ENCODE measurements around the gene GET4.

DNA sequence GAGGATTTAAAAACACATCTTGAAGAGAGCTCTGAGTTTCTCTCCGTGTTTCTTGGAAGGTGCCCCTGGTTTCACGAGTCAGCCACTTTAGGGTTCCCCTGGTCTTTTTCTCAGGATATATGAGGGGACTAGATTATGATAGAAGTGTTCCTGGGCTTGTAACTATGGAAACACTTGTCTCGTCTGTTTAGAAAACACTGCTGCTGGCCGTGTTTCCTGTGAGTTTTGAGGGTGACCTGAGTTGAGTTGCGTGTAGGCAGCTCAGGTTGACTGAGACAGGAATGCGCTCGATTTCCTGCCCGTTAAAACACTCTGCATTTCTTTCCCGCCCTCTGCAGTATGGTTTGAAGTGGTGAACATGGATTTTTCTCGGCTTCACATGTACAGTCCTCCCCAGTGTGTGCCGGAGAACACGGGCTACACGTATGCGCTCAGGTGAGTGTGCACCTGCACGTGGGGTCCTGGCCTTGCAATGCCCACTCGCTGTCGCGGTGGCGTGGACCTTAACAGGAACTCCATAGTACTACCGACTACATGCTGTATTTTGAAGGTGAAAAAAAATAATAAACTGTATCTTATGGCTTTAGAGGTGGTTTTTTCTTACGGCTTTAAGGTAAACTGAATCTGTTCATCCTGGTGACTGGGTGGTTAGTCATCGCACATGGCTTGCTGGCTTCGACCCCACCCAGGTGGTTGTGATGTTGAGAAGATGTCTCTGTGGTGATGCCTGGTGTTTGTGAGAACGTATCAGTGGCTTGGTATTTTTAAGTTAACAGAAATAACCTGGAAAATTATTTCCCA is 44.0 kb upstream of the GET4 start, which contains the start of gene SUN1:
- TF ChIP-seq, protein P1, sequence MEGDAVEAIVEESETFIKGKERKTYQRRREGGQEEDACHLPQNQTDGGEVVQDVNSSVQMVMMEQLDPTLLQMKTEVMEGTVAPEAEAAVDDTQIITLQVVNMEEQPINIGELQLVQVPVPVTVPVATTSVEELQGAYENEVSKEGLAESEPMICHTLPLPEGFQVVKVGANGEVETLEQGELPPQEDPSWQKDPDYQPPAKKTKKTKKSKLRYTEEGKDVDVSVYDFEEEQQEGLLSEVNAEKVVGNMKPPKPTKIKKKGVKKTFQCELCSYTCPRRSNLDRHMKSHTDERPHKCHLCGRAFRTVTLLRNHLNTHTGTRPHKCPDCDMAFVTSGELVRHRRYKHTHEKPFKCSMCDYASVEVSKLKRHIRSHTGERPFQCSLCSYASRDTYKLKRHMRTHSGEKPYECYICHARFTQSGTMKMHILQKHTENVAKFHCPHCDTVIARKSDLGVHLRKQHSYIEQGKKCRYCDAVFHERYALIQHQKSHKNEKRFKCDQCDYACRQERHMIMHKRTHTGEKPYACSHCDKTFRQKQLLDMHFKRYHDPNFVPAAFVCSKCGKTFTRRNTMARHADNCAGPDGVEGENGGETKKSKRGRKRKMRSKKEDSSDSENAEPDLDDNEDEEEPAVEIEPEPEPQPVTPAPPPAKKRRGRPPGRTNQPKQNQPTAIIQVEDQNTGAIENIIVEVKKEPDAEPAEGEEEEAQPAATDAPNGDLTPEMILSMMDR (IDR thresholded peaks at IDR 0.05) = no peak
- no peak for TF ChIP-seq POLR2A (IDR thresholded peaks at IDR 0.05)
